GM21360 (cell line): ENCODE measurements around the gene STAMBP.
"Not testable (repeated sequence)": the region's sequence is repeated elsewhere in the genome, so short reads cannot be mapped to it uniquely, and the experiment has no call there.

Experiments used
- ATAC-seq: cut with Tn5 transposase; IDR thresholded peaks from one replicate; pipeline ENCODE4 v1.9.1; 2021; ENCODE audit warnings: mild to moderate bottlenecking, moderate library complexity; ENCODE audit not compliant: unreplicated experiment

STAMBP gene

GRCh38 chr2:73836141-73836943 is 7.6 kb downstream of the STAMBP start:
- no peak for ATAC-seq

- ATAC-seq = no peak
Measured at GRCh38 chr2:73837847-73838585, 9.3 kb downstream of the STAMBP start.

GRCh38 chr2:73838889-73839534 is 10.3 kb downstream of the STAMBP start:
- ATAC-seq = no peak

GRCh38 chr2:73839653-73840411 is 11.1 kb downstream of the STAMBP start:
- no peak for ATAC-seq

- no peak for ATAC-seq
Measured at GRCh38 chr2:73841912-73842738, 13.4 kb downstream of the STAMBP start.

- ATAC-seq = no peak
Measured at GRCh38 chr2:73842739-73843019, 13.9 kb downstream of the STAMBP start.

- ATAC-seq = no peak
Measured at GRCh38 chr2:73844087-73844486, 15.3 kb downstream of the STAMBP start.

GRCh38 chr2:73850009-73850408 is 21.2 kb downstream of the STAMBP start:
- no peak for ATAC-seq

GRCh38 chr2:73851274-73851673 is 22.5 kb downstream of the STAMBP start:
- ATAC-seq = no peak

GRCh38 chr2:73852020-73852419 is 23.3 kb downstream of the STAMBP start:
- ATAC-seq = no peak

- no peak for ATAC-seq
Measured at GRCh38 chr2:73855526-73855925, 26.8 kb downstream of the STAMBP start.

GRCh38 chr2:73856214-73856613 is 27.5 kb downstream of the STAMBP start:
- ATAC-seq = no peak

- ATAC-seq = no peak
Measured at GRCh38 chr2:73859721-73860586, 31.2 kb downstream of the STAMBP start.

- no peak for ATAC-seq
Measured at GRCh38 chr2:73862987-73863386, 34.2 kb downstream of the STAMBP start.

- ATAC-seq = no peak
Measured at GRCh38 chr2:73868204-73868978, 39.6 kb downstream of the STAMBP start.

- ATAC-seq = no peak
Measured at GRCh38 chr2:73870084-73870483, 41.3 kb downstream of the STAMBP start.

GRCh38 chr2:73877071-73877802 is 48.5 kb downstream of the STAMBP start:
- no peak for ATAC-seq

- ATAC-seq = not testable (repeated sequence)
Measured at GRCh38 chr2:73877984-73878383, 49.2 kb downstream of the STAMBP start.
